Measurements from ENCODE around the gene TRDMT1. TPM values are rescaled to one million over a fixed set of nuclear protein-coding genes. Genes with fewer than 3 reads are reported as not detected.

Gene TRDMT1
- total RNA-seq, 1 experiment from 2014 or later, result 10.3 TPM

DNA sequence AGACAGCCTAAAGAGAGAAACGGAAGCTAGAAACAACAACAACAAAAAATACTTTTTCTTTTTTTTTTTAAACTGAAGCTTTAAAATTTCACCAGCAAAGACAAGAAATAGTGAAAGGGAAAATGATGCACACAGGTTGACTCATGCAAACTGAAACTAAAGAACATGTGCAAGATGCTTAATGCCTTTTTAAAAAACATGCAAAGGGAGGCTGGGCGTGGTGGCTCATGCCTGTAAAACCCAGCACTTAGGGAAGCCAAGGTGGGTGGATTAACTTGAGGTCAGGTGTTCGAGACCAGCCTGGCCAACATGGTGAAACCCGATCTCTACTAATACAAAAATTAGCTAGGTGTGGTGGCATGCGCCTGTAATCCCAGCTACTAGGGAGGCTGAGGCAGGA is 56.7 kb downstream of the TRDMT1 start:
- no TSS peak for BruUV-seq (replicated peaks)
- intact Hi-C loops (cut with micrococcal nuclease; ENCODE audit: unreplicated experiment), result no loop called here
- Mint-ChIP-seq H3K36me3 (ENCODE audit: insufficient read depth, unreplicated experiment) (no peaks in the 10 kb centered on the region), H3K4me3 (ENCODE audit: low read depth, unreplicated experiment) (no peak overlapping the region), H3K9me3 (ENCODE audit: low read depth, unreplicated experiment) (peaks cover 3% of the 10 kb centered on the region), H3K27ac (ENCODE audit: unreplicated experiment) (no peak overlapping the region), H3K27me3 (ENCODE audit: unreplicated experiment) (no peaks in the 10 kb centered on the region), H3K4me1 (ENCODE audit: low read depth, unreplicated experiment) (peaks cover 7% of the 10 kb centered on the region)
- DNase-seq, result no peak
- CTCF ChIA-PET, result interaction anchor here (0.7 kb wide), 1 partner anchor 85 kb away, joined by 3 read pairs; no protein-coding TSS in a partner anchor
- TF ChIP-seq, protein P1, sequence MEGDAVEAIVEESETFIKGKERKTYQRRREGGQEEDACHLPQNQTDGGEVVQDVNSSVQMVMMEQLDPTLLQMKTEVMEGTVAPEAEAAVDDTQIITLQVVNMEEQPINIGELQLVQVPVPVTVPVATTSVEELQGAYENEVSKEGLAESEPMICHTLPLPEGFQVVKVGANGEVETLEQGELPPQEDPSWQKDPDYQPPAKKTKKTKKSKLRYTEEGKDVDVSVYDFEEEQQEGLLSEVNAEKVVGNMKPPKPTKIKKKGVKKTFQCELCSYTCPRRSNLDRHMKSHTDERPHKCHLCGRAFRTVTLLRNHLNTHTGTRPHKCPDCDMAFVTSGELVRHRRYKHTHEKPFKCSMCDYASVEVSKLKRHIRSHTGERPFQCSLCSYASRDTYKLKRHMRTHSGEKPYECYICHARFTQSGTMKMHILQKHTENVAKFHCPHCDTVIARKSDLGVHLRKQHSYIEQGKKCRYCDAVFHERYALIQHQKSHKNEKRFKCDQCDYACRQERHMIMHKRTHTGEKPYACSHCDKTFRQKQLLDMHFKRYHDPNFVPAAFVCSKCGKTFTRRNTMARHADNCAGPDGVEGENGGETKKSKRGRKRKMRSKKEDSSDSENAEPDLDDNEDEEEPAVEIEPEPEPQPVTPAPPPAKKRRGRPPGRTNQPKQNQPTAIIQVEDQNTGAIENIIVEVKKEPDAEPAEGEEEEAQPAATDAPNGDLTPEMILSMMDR (IDR thresholded peaks at IDR 0.05; ENCODE audit: unreplicated experiment), result no peak

DNA sequence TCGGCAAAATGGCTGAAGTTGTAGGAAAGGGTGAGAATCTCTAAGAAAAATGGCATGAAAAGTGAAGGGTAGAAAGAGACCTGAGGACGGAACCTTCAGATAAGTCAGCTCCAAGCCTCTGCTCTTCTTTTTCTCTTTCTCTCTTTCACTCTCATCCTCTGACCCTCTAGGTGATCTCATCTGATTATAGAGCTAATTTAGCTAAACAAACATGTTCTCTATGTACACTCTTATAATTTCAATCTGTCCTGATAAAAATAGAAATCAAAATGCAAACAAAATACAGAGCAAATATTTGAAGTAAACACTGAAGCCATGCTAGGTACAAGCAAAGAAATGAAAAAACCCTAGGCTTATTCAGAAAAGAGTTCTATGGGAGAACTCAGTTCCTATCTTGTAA is 57.4 kb downstream of the TRDMT1 start:
- CTCF ChIA-PET, result no interaction called here
- no peak for DNase-seq
- Mint-ChIP-seq H3K4me3 (ENCODE audit: low read depth, unreplicated experiment) (no peak overlapping the region), H3K36me3 (ENCODE audit: insufficient read depth, unreplicated experiment) (no peaks in the 10 kb centered on the region), H3K9me3 (ENCODE audit: low read depth, unreplicated experiment) (peaks cover 3% of the 10 kb centered on the region), H3K4me1 (ENCODE audit: low read depth, unreplicated experiment) (peaks cover 12% of the 10 kb centered on the region), H3K27ac (ENCODE audit: unreplicated experiment) (no peak overlapping the region), H3K27me3 (ENCODE audit: unreplicated experiment) (no peaks in the 10 kb centered on the region)
- BruUV-seq (replicated peaks), result no TSS peak
- TF ChIP-seq, protein P1 (IDR thresholded peaks at IDR 0.05; ENCODE audit: unreplicated experiment), result no peak
- intact Hi-C loops (cut with micrococcal nuclease; ENCODE audit: unreplicated experiment), result no loop called here

DNA sequence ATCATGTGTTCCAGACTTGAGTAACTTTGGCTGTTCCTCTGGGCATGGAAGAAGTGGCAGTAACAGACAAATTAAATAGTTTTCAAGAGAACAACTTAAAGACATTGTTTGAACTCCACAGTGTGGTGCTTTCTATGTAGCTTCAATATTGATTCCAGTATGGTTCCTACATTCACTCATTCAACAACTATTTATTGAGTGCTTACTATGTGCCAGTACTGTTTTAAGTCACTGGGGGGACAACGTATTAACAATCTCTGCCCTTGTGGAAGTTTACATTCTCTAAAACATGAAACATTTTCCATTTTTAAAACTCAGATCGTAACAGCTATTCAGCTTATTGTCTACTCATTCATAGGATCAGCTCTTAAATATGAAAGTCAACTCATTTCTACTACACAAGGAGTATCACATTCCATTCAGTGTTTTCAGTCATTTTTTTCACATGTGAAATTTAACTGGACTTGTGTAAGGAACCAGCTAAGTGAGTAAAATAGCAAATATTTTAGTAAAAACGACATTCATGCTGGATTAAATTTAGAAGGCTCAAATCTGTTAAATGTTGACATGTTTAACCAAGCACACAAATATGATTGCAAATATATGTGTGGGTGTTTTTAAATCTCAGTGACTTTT is 58.3 kb downstream of the TRDMT1 start:
- Mint-ChIP-seq H3K9me3 (ENCODE audit: low read depth, unreplicated experiment) (peaks cover 3% of the 10 kb centered on the region), H3K27ac (ENCODE audit: unreplicated experiment) (no peak overlapping the region), H3K4me3 (ENCODE audit: low read depth, unreplicated experiment) (no peak overlapping the region), H3K36me3 (ENCODE audit: insufficient read depth, unreplicated experiment) (no peaks in the 10 kb centered on the region), H3K4me1 (ENCODE audit: low read depth, unreplicated experiment) (peaks cover 21% of the 10 kb centered on the region), H3K27me3 (ENCODE audit: unreplicated experiment) (no peaks in the 10 kb centered on the region)
- CTCF ChIA-PET, result interaction anchor here (0.6 kb wide), 1 partner anchor 177 kb away, joined by 3 read pairs; no protein-coding TSS in a partner anchor
- BruUV-seq (replicated peaks), result no TSS peak
- no peak for DNase-seq
- intact Hi-C loops (cut with micrococcal nuclease; ENCODE audit: unreplicated experiment), result no loop called here
- TF ChIP-seq, protein P1 (IDR thresholded peaks at IDR 0.05; ENCODE audit: unreplicated experiment), result no peak

DNA sequence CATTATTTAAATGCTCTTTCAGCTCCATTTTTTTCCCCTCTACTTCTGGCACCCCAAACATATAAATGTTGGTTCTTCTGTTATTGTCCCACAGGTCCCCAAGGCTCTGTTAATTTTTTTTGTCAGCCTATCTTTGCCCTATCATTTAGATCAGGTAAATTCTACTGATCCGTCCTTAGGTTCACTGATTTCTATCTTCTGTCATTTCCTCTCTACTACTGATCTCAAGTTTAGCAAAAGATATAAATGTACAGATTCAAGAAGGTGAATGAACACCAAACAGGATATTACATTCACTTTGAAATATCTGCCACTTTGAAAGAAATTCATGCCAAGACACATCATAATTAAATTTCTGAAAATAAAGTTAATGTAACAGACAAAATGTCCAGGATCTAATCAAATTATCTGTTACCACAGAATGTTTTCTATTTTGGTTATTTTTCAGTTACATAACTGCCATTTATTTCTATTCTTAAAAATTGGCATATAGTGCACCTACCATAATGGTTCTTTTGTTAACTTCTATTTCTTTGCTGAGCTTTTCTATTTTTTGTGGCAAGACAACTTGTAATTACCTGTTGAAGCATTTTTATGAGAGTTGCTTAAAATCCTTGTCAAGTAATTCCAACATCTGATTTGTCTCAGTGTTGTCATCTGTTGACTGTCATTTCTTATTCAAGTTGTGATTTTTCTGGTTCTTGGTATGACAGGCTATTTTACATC is 59.8 kb downstream of the TRDMT1 start:
- no TSS peak for BruUV-seq (replicated peaks)
- CTCF ChIA-PET, result no interaction called here
- DNase-seq, result no peak
- no peaks in the 10 kb centered on the region for H3K27me3 Mint-ChIP-seq (ENCODE audit: unreplicated experiment)
- H3K27ac Mint-ChIP-seq (ENCODE audit: unreplicated experiment), result no peak overlapping the region
- H3K36me3 Mint-ChIP-seq (ENCODE audit: insufficient read depth, unreplicated experiment), result no peaks in the 10 kb centered on the region
- TF ChIP-seq, protein P1 (IDR thresholded peaks at IDR 0.05; ENCODE audit: unreplicated experiment), result no peak
- intact Hi-C loops (cut with micrococcal nuclease; ENCODE audit: unreplicated experiment), result no loop called here
- H3K9me3 Mint-ChIP-seq (ENCODE audit: low read depth, unreplicated experiment), result peaks cover 3% of the 10 kb centered on the region
- H3K4me3 Mint-ChIP-seq (ENCODE audit: low read depth, unreplicated experiment), result no peak overlapping the region
- H3K4me1 Mint-ChIP-seq (ENCODE audit: low read depth, unreplicated experiment), result peaks cover 28% of the 10 kb centered on the region
